Central memory CD8-positive, alpha-beta T cell (primary cell): ENCODE measurements around the gene PODXL2.

Source experiments
- ATAC-seq: fragments of 150-1000 bp; cut with Tn5 transposase; replicated peaks from 2 replicates; pipeline ENCODE4 v1.10.0; 2022; ENCODE audit warnings: mild to moderate bottlenecking, moderate FRiP score, moderate number of reproducible peaks; ENCODE audit not compliant: poor library complexity, severe bottlenecking; ENCODE audit errors: extremely low read depth
- DNase-seq, 2 donors: peaks; one replicate each; pipeline ENCODE4 v3.0.0; 2021; ENCODE audit warnings: low spot score in 2 of 2
- H3K27ac Mint-ChIP-seq: one replicate; pipeline ENCODE4 v1.8.0; 2022; ENCODE audit warnings: low read depth, mild to moderate bottlenecking, moderate library complexity, mixed read lengths
- H3K27me3 Mint-ChIP-seq: one replicate; pipeline ENCODE4 v1.8.0; 2022; ENCODE audit warnings: mixed read lengths
- H3K36me3 Mint-ChIP-seq: one replicate; pipeline ENCODE4 v1.8.0; 2022; ENCODE audit warnings: mild to moderate bottlenecking, moderate library complexity, mixed read lengths; ENCODE audit not compliant: insufficient read depth
- H3K4me1 Mint-ChIP-seq: one replicate; pipeline ENCODE4 v1.8.0; 2022; ENCODE audit warnings: mixed read lengths
- H3K4me3 Mint-ChIP-seq: one replicate; pipeline ENCODE4 v1.8.0; 2022; ENCODE audit warnings: mild to moderate bottlenecking, moderate library complexity, mixed read lengths
- H3K9me3 Mint-ChIP-seq: one replicate; pipeline ENCODE4 v1.8.0; 2022; ENCODE audit warnings: mixed read lengths

The PODXL2 gene

GRCh38 chr3:127710155-127710941, 81.4 kb downstream of the PODXL2 start:
- Mint-ChIP-seq H3K9me3 (no peaks in the 10 kb centered on the region), H3K36me3 (no peaks in the 10 kb centered on the region), H3K4me1 (no peaks in the 10 kb centered on the region), H3K27me3 (peaks cover 27% of the 10 kb centered on the region), H3K27ac (no peak overlapping the region), H3K4me3 (no peak overlapping the region)
- DNase-seq (no peak), ATAC-seq (no peak)

GRCh38 chr3:127711021-127711695, 82.2 kb downstream of the PODXL2 start:
- no peaks in the 10 kb centered on the region for H3K4me1 Mint-ChIP-seq
- H3K4me3 Mint-ChIP-seq, result no peak overlapping the region
- H3K27me3 Mint-ChIP-seq, result peaks cover 33% of the 10 kb centered on the region
- H3K9me3 Mint-ChIP-seq, result no peaks in the 10 kb centered on the region
- H3K27ac Mint-ChIP-seq, result no peak overlapping the region
- ATAC-seq (no peak), DNase-seq (no peak)
- no peaks in the 10 kb centered on the region for H3K36me3 Mint-ChIP-seq

- Mint-ChIP-seq H3K4me1 (no peaks in the 10 kb centered on the region), H3K36me3 (no peaks in the 10 kb centered on the region), H3K9me3 (no peaks in the 10 kb centered on the region), H3K27ac (no peak overlapping the region), H3K27me3 (peaks cover 33% of the 10 kb centered on the region), H3K4me3 (no peak overlapping the region)
- no peak for ATAC-seq
- no peak for DNase-seq
Measured at GRCh38 chr3:127711896-127712295, 82.9 kb downstream of the PODXL2 start.

GRCh38 chr3:127712461-127712860, 83.5 kb downstream of the PODXL2 start:
- ATAC-seq (no peak), DNase-seq (no peak)
- Mint-ChIP-seq H3K4me3 (no peak overlapping the region), H3K27me3 (peaks cover 33% of the 10 kb centered on the region), H3K36me3 (no peaks in the 10 kb centered on the region), H3K9me3 (no peaks in the 10 kb centered on the region), H3K27ac (no peak overlapping the region), H3K4me1 (no peaks in the 10 kb centered on the region)

GRCh38 chr3:127712881-127713771, 84.1 kb downstream of the PODXL2 start:
- no peak for ATAC-seq
- H3K27me3 Mint-ChIP-seq, result peaks cover 33% of the 10 kb centered on the region

GRCh38 chr3:127714125-127714571, 85.2 kb downstream of the PODXL2 start:
- Mint-ChIP-seq H3K4me3 (no peak overlapping the region), H3K4me1 (no peaks in the 10 kb centered on the region), H3K9me3 (no peaks in the 10 kb centered on the region), H3K27me3 (peaks cover 33% of the 10 kb centered on the region), H3K36me3 (no peaks in the 10 kb centered on the region), H3K27ac (no peak overlapping the region)
- no peak for ATAC-seq
- DNase-seq, result no peak

More at GRCh38 chr3:127712881-127713771, 84.1 kb downstream of the PODXL2 start:
- Mint-ChIP-seq H3K4me3 (no peak overlapping the region), H3K4me1 (no peaks in the 10 kb centered on the region), H3K9me3 (no peaks in the 10 kb centered on the region), H3K36me3 (no peaks in the 10 kb centered on the region), H3K27ac (no peak overlapping the region)
- DNase-seq, result no peak

- no peaks in the 10 kb centered on the region for H3K4me1 Mint-ChIP-seq
- H3K4me3 Mint-ChIP-seq, result no peak overlapping the region
- no peak for ATAC-seq
- H3K27me3 Mint-ChIP-seq, result peaks cover 33% of the 10 kb centered on the region
- H3K36me3 Mint-ChIP-seq, result no peaks in the 10 kb centered on the region
- DNase-seq, result no peak
- no peak overlapping the region for H3K27ac Mint-ChIP-seq
- no peaks in the 10 kb centered on the region for H3K9me3 Mint-ChIP-seq
Measured at GRCh38 chr3:127714866-127715265, 85.9 kb downstream of the PODXL2 start.

GRCh38 chr3:127715532-127715931, 86.5 kb downstream of the PODXL2 start:
- Mint-ChIP-seq H3K36me3 (no peaks in the 10 kb centered on the region), H3K9me3 (no peaks in the 10 kb centered on the region), H3K4me1 (no peaks in the 10 kb centered on the region), H3K27me3 (peaks cover 33% of the 10 kb centered on the region), H3K4me3 (no peak overlapping the region), H3K27ac (no peak overlapping the region)
- DNase-seq (no peak), ATAC-seq (no peak)

- no peak for DNase-seq
- no peaks in the 10 kb centered on the region for H3K4me1 Mint-ChIP-seq
- H3K27ac Mint-ChIP-seq, result no peak overlapping the region
- no peaks in the 10 kb centered on the region for H3K36me3 Mint-ChIP-seq
- peaks cover 33% of the 10 kb centered on the region for H3K27me3 Mint-ChIP-seq
- H3K9me3 Mint-ChIP-seq, result no peaks in the 10 kb centered on the region
- no peak overlapping the region for H3K4me3 Mint-ChIP-seq
- no peak for ATAC-seq
Measured at GRCh38 chr3:127716384-127716783, 87.4 kb downstream of the PODXL2 start.

- H3K27me3 Mint-ChIP-seq, result peaks cover 26% of the 10 kb centered on the region
- H3K4me1 Mint-ChIP-seq, result no peaks in the 10 kb centered on the region
- H3K4me3 Mint-ChIP-seq, result no peak overlapping the region
- no peak for DNase-seq
- no peaks in the 10 kb centered on the region for H3K36me3 Mint-ChIP-seq
- no peak overlapping the region for H3K27ac Mint-ChIP-seq
- H3K9me3 Mint-ChIP-seq, result no peaks in the 10 kb centered on the region
- ATAC-seq, result no peak
Measured at GRCh38 chr3:127717357-127718244, 88.6 kb downstream of the PODXL2 start.

- Mint-ChIP-seq H3K27ac (no peak overlapping the region), H3K4me1 (no peaks in the 10 kb centered on the region), H3K27me3 (peaks cover 23% of the 10 kb centered on the region), H3K4me3 (no peak overlapping the region), H3K9me3 (no peaks in the 10 kb centered on the region), H3K36me3 (no peaks in the 10 kb centered on the region)
- ATAC-seq (no peak), DNase-seq (no peak)
Measured at GRCh38 chr3:127718245-127718915, 89.4 kb downstream of the PODXL2 start.
